CD14-positive monocyte (primary cell): Measurements from ENCODE around the gene ZNF385D. TPM values are rescaled to one million over a fixed set of nuclear protein-coding genes. Genes with fewer than 3 reads are reported as not detected.

Experiments
- DNase-seq, 3 donors: peaks; one replicate each; pipeline ENCODE4 v3.0.0-alpha.2; 2011 to 2022
- H2AFZ ChIP-seq: 2 replicates; pipeline ENCODE4 v1.6.0; 2012; ENCODE audit warnings: mild to moderate bottlenecking, low read depth, low read length, inconsistent platforms; ENCODE audit not compliant: insufficient read depth, poor library complexity, severe bottlenecking
- H3K27ac ChIP-seq, 2 donors: 1 replicate in 1 of 2; 2 replicates in 1 of 2; pipeline ENCODE4 v1.5.1; 2012 to 2013; ENCODE audit warnings: low read length in 2 of 2, control low read depth in 1 of 2, inconsistent platforms in 1 of 2, low read depth in 1 of 2, mild to moderate bottlenecking in 1 of 2
- H3K27me3 ChIP-seq, 2 donors: one replicate each; pipeline versions ENCODE4 v1.6.0 to v1.6.1; 2011 to 2013; ENCODE audit warnings: low read length in 2 of 2; ENCODE audit not compliant: control insufficient read depth in 2 of 2, insufficient read depth in 2 of 2
- H3K36me3 ChIP-seq, 2 donors: replicated peaks in 1 of 2; 1 replicate in 1 of 2; 2 replicates in 1 of 2; pipeline versions ENCODE4 v1.5.1 to v1.6.1; 2012 to 2013; ENCODE audit warnings: low read length in 2 of 2, control low read depth in 1 of 2, inconsistent platforms in 1 of 2, mild to moderate bottlenecking in 1 of 2; ENCODE audit not compliant: insufficient read depth in 2 of 2, control insufficient read depth in 1 of 2
- H3K4me1 ChIP-seq, 2 donors: 1 replicate in 1 of 2; 2 replicates in 1 of 2; pipeline versions ENCODE4 v1.5.1 to v1.6.1; 2012 to 2013; ENCODE audit warnings: low read length in 2 of 2, control low read depth in 1 of 2, inconsistent platforms in 1 of 2, mild to moderate bottlenecking in 1 of 2, moderate library complexity in 1 of 2; ENCODE audit not compliant: insufficient read depth in 2 of 2, control insufficient read depth in 1 of 2
- H3K4me2 ChIP-seq: replicated peaks from 2 replicates; pipeline ENCODE3; 2012; ENCODE audit warnings: low read length, moderate library complexity, mild to moderate bottlenecking; ENCODE audit not compliant: poor library complexity, severe bottlenecking; ENCODE audit errors: extremely low read depth
- H3K4me3 ChIP-seq, 3 experiments: fragments of 200-600 bp in 1 of 3; sonication (generic) in 1 of 3; replicated peaks in 1 of 3; 1 replicate in 2 of 3; 2 replicates in 1 of 3; pipeline ENCODE4 v1.5.1; 2011 to 2013; ENCODE audit warnings: low read length in 3 of 3, mild to moderate bottlenecking in 3 of 3, control low read depth in 2 of 3, low read depth in 2 of 3, inconsistent platforms in 1 of 3, moderate library complexity in 1 of 3
- H3K79me2 ChIP-seq: 2 replicates; pipeline ENCODE4 v1.6.0; 2012; ENCODE audit warnings: mild to moderate bottlenecking, control low read depth, inconsistent platforms, low read length, moderate library complexity; ENCODE audit not compliant: insufficient read depth
- H3K9ac ChIP-seq: 2 replicates; pipeline ENCODE4 v1.6.0; 2017; ENCODE audit warnings: low read length, mild to moderate bottlenecking; ENCODE audit not compliant: insufficient read depth, poor library complexity, severe bottlenecking
- H3K9me3 ChIP-seq, 2 donors: replicated peaks in 1 of 2; 1 replicate in 1 of 2; 2 replicates in 1 of 2; pipeline versions ENCODE4 v1.5.1 to v1.6.1; 2012 to 2013; ENCODE audit warnings: low read length in 2 of 2, control low read depth in 1 of 2; ENCODE audit not compliant: control insufficient read depth in 1 of 2, insufficient read depth in 1 of 2
- H4K20me1 ChIP-seq: 2 replicates; pipeline ENCODE4 v1.6.0; 2012; ENCODE audit warnings: mild to moderate bottlenecking, low read length, control low read depth, moderate library complexity; ENCODE audit not compliant: insufficient read depth
- H3K27ac Mint-ChIP-seq, 7 donors: one replicate each; pipeline ENCODE4 v1.8.0; 2020; ENCODE audit warnings: mild to moderate bottlenecking in 7 of 7, mixed read lengths in 7 of 7, moderate library complexity in 6 of 7, inconsistent platforms in 2 of 7
- H3K27me3 Mint-ChIP-seq, 3 donors: one replicate each; pipeline ENCODE4 v1.8.0; 2021 to 2022; ENCODE audit warnings: low read depth in 3 of 3, mild to moderate bottlenecking in 3 of 3, mixed read lengths in 3 of 3, moderate library complexity in 3 of 3, inconsistent platforms in 1 of 3
- H3K36me3 Mint-ChIP-seq, 2 donors: one replicate each; pipeline ENCODE4 v1.8.0; 2020; ENCODE audit warnings: mixed read lengths in 2 of 2, inconsistent platforms in 1 of 2, mild to moderate bottlenecking in 1 of 2
- H3K4me1 Mint-ChIP-seq: one replicate; pipeline ENCODE4 v1.8.0; 2020; ENCODE audit warnings: mild to moderate bottlenecking, mixed read lengths
- H3K4me3 Mint-ChIP-seq, 2 donors: one replicate each; pipeline ENCODE4 v1.8.0; 2020; ENCODE audit warnings: mild to moderate bottlenecking in 2 of 2, mixed read lengths in 2 of 2, moderate library complexity in 1 of 2
- H3K9me3 Mint-ChIP-seq, 7 donors: one replicate each; pipeline ENCODE4 v1.8.0; 2020 to 2022; ENCODE audit warnings: mixed read lengths in 7 of 7, mild to moderate bottlenecking in 6 of 7, moderate library complexity in 6 of 7, inconsistent platforms in 2 of 7
- WGBS: methylation state at CpG from one replicate; pipeline ENCODE4 v1.1.5; 2013; ENCODE audit warnings: missing lambda C conversion rate; ENCODE audit not compliant: insufficient coverage; 5-methylcytosine and 5-hydroxymethylcytosine counted together
- intact Hi-C, 2 donors: fragments of 100-400 bp; cut with micrococcal nuclease; formaldehyde crosslinking; loops; one replicate each; pipeline versions ENCODE4 v1.15.0 to v1.15.1; 2023
- polyA plus RNA-seq, 3 donors: library from polyadenylated mRNA; depleted of rRNA in 1 of 3; unstranded in 2 of 3; stranded (reverse) in 1 of 3; fragments of 300-500 nt in 2 of 3; fragments of >200 nt in 1 of 3; fragmentation: Illumina TruSeq in 2 of 3; gene quantifications; 1 replicate in 2 of 3; 2 replicates in 1 of 3; pipeline ENCODE4 v1.2.3, GENCODE V29; 2012 to 2021
- TF ChIP-seq, protein P1 (sequence below): fragments of 200-600 bp; IDR thresholded peaks from one replicate; pipeline ENCODE4 v1.8.0; 2022; ENCODE audit warnings: antibody characterized with exemption, mild to moderate bottlenecking

Gene ZNF385D
- polyA plus RNA-seq, 3 donors = not detected

DNA sequence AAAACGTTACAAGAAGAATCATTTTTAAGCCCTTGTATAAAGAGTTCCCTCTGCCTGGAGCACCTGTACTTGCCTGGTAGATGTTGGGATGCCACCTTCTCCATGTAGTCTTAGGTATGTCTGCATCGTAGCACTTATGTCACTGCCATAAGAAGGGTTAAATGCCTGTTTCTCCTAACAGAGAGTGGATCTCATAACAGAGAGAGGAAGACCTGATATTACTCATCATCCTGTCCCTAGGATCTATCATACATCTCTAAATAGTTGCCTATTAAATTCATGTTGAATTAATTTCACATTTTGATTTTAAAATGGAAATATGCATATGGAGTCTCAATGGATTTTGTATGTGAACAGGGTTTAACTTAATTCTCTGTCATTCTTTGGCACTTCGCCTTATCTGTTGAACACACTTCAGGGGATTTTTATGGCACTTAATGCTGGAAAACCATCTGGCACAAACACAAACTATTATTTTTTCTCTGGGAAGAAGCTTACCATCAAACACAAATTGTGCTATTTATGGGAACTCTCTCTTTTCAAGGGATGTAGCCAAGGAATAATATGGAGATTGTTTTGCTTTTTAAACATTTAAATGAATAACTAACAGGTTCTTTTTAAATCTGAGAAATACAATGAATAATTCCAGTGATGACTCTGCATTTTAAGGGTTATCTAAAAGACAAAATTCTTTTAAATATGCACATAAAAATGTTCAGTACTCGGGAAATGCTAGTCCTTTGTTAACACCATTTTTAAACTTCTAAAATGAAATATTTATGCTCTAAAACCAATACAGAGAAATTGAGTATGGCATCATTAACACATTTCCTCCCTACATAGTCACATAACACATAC, 230.7 kb downstream of the ZNF385D start:
- Histone ChIP-seq H3K9ac (no peak overlapping the region), H3K9me3 (no peaks in the 10 kb centered on the region), H3K27ac (no peak overlapping the region), H3K4me2 (no peak overlapping the region), H3K4me3 (no peak overlapping the region), H3K79me2 (no peaks in the 10 kb centered on the region), H2AFZ (no peak overlapping the region), H3K27me3 (no peaks in the 10 kb centered on the region), H3K36me3 (no peaks in the 10 kb centered on the region), H3K4me1 (no peaks in the 10 kb centered on the region), H4K20me1 (no peaks in the 10 kb centered on the region)
- Mint-ChIP-seq H3K27ac (no peak overlapping the region), H3K4me1 (no peaks in the 10 kb centered on the region), H3K27me3 (peaks cover 0 to 1% (median 0%) of the 10 kb centered on the region in 3 donors), H3K36me3 (no peaks in the 10 kb centered on the region), H3K4me3 (no peak overlapping the region), H3K9me3 (peaks cover 0 to 10% (median 2%) of the 10 kb centered on the region in 7 donors)
- TF ChIP-seq, protein P1, sequence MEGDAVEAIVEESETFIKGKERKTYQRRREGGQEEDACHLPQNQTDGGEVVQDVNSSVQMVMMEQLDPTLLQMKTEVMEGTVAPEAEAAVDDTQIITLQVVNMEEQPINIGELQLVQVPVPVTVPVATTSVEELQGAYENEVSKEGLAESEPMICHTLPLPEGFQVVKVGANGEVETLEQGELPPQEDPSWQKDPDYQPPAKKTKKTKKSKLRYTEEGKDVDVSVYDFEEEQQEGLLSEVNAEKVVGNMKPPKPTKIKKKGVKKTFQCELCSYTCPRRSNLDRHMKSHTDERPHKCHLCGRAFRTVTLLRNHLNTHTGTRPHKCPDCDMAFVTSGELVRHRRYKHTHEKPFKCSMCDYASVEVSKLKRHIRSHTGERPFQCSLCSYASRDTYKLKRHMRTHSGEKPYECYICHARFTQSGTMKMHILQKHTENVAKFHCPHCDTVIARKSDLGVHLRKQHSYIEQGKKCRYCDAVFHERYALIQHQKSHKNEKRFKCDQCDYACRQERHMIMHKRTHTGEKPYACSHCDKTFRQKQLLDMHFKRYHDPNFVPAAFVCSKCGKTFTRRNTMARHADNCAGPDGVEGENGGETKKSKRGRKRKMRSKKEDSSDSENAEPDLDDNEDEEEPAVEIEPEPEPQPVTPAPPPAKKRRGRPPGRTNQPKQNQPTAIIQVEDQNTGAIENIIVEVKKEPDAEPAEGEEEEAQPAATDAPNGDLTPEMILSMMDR = no peak
- DNase-seq = no peak
- no CpG with 5 or more reads among the region's 4 CpGs for WGBS
- intact Hi-C loops = no loop called here

DNA sequence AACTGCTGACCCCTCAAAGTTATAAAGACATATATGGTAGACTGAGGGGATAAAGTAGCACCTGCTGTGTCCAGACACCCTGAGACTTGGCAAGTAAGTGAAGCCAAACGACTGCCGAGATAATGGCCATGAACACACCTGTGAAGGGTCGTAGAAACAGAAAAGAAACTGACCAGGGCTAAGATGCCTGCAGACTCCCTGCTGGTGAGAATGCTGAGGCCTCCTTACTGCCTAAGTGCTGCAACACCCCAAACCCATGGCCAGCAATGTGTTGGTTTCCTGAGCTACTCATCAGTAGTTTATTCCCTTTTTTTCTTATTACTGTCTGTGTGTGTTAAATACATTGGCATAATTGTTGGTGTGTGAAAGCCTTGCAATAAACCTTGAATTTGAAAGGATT, 233.8 kb downstream of the ZNF385D start:
- H3K9me3 Mint-ChIP-seq = peaks cover 0 to 4% (median 1%) of the 10 kb centered on the region in 7 donors
- no peak overlapping the region for H2AFZ ChIP-seq
- no peak overlapping the region for H3K9ac ChIP-seq
- no peak overlapping the region for H3K4me2 ChIP-seq
- no peaks in the 10 kb centered on the region for H3K36me3 Mint-ChIP-seq
- H3K27me3 Mint-ChIP-seq = no peaks in the 10 kb centered on the region
- no peak for DNase-seq
- no peaks in the 10 kb centered on the region for H3K9me3 ChIP-seq
- no peaks in the 10 kb centered on the region for H3K4me1 ChIP-seq
- WGBS = 83% methylated on average over 3 of the region's 3 CpGs
- no peaks in the 10 kb centered on the region for H3K4me1 Mint-ChIP-seq
- H3K36me3 ChIP-seq = no peaks in the 10 kb centered on the region
- H3K4me3 Mint-ChIP-seq = no peak overlapping the region
- H3K27ac ChIP-seq = no peak overlapping the region
- no peak overlapping the region for H3K4me3 ChIP-seq
- H3K27me3 ChIP-seq = no peaks in the 10 kb centered on the region
- H3K27ac Mint-ChIP-seq = no peak overlapping the region
- TF ChIP-seq, protein P1 = no peak
- H3K79me2 ChIP-seq = no peaks in the 10 kb centered on the region
- no peaks in the 10 kb centered on the region for H4K20me1 ChIP-seq
- intact Hi-C loops = no loop called here
